ACC112 (cell line): ENCODE measurements around the gene ACACA.

Experiments used
- H2AFZ ChIP-seq: fragments of 200-600 bp; sonication (generic); one replicate; pipeline ENCODE4 v1.6.0; 2017; ENCODE audit warnings: antibody characterized with exemption, low read length; ENCODE audit not compliant: unreplicated experiment
- H3K27ac ChIP-seq: fragments of 200-600 bp; sonication (generic); 2 replicates; pipeline ENCODE4 v1.5.1; 2014; ENCODE audit warnings: low read depth, mild to moderate bottlenecking, antibody characterized with exemption, low read length, moderate library complexity
- H3K27me3 ChIP-seq: fragments of 200-600 bp; sonication (generic); 2 replicates; pipeline ENCODE4 v1.6.1; 2014; ENCODE audit warnings: mild to moderate bottlenecking, antibody characterized with exemption, low read length, moderate library complexity, mixed read lengths; ENCODE audit not compliant: insufficient read depth
- H3K36me3 ChIP-seq: fragments of 200-600 bp; sonication (generic); 2 replicates; pipeline ENCODE4 v1.6.1; 2016; ENCODE audit warnings: mild to moderate bottlenecking, antibody characterized with exemption, low read length, moderate library complexity, mixed read lengths; ENCODE audit not compliant: insufficient read depth
- H3K4me1 ChIP-seq: fragments of 200-600 bp; sonication (generic); one replicate; pipeline ENCODE4 v1.6.1; 2016; ENCODE audit warnings: low read length, mixed read lengths; ENCODE audit not compliant: insufficient read depth, unreplicated experiment, control insufficient read depth
- H3K4me3 ChIP-seq: fragments of 200-600 bp; sonication (generic); 2 replicates; pipeline ENCODE4 v1.5.1; 2014; ENCODE audit warnings: mild to moderate bottlenecking, low read depth, low read length
- H3K79me2 ChIP-seq: fragments of 200-600 bp; sonication (generic); one replicate; pipeline ENCODE4 v1.6.0; 2016; ENCODE audit warnings: low read length; ENCODE audit not compliant: control insufficient read depth, unreplicated experiment, insufficient read depth

The ACACA gene

DNA sequence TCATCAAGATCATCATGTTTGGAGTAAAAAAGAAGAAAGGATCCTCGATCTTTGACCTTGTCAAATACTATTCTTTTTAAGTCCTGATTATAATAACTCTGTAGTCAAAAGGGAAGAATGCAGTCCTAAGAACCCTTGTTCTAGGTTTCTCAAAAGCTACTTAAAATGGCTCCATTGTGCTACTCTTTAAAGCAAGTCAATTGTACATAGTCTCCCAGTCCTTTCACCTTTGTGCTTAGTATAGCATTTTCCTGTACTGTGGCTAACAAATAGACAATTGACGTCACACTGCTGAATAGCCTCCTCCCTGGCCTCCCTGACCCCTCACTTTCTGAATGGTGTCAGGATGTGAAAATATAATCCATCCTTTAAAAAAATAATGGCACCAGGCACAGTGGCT lies 285.0 kb downstream of the ACACA start:
- no peak overlapping the region for H2AFZ ChIP-seq
- no peaks in the 10 kb centered on the region for H3K79me2 ChIP-seq
- H3K27ac ChIP-seq = no peak overlapping the region
- H3K4me3 ChIP-seq = no peak overlapping the region
- peaks cover 33% of the 10 kb centered on the region; the same call in 1 of the 2 replicates for H3K36me3 ChIP-seq
- no peaks in the 10 kb centered on the region for H3K4me1 ChIP-seq
- H3K27me3 ChIP-seq = no peaks in the 10 kb centered on the region

DNA sequence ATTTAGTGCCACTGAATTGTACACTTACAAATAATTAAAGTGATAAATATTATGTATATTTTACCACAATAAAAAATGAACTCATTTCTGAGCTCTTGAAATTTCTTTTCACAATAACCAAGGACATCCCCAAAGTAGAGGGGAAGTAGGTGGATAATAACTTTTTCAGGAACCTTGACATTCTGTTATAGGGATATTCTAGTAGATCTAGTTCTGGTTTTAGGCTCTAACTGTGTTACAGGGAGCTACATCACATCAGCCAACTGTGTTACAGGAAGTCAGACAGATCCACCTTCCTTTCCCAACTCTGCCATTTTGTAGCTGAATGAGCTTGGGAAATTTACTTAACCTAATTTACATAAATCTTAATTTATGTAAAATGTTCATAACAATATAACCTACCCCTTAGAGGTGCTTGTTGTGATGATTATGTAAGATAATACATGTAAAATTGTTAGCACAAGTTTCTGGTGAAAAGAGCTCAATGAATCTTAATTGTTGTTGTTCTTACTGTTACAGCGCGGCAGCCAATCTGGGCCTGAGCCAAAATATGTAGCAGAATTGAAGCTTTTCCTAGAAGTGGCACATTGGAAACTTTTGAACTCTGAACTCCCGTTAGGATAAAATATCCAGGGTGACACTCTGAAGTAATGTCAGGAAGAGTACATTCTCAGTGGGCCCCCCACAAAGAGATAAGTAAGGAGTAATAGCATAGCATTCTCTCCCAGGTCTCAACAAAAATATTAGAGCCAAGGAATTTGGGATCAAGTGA lies 288.1 kb downstream of the ACACA start:
- no peaks in the 10 kb centered on the region for H3K27me3 ChIP-seq

DNA sequence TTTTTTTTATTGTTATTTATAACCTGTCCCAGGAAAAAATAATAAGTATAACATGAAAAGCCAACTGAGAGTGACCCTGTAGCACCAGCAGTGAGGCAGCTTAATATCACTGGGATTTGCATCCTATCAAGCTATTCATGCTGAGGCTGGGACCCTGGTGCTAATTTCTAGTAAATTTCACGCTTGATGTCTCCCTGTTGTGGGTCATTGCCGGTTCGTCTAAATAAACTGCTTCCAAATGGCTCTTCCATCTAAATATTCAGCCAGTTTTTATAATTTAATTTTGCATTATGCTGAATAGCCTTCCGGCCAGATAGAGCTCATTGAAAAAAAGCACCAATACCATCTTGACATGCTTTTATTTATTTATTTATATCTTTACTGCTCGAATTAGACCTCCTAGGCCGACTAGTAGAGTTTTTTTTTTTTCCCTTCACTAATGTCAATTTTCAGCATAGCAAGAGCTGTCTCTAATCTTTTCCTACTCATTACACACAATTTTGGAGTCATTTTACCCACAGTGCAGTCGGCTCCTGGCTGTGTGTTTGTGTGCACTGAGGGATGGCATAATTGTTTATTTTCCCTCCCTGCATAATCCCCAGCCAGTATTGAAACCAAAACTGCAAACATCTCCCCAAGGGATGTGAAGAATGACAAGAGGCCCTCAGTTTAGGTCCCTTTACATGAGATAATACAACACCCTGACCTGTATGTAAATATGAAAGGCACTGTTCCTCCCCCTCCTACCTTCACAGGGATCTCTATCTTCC lies 289.1 kb downstream of the ACACA start:
- H3K36me3 ChIP-seq = peaks cover 20% of the 10 kb centered on the region; the same call in 1 of the 2 replicates
- H3K4me1 ChIP-seq = no peaks in the 10 kb centered on the region
- H3K27me3 ChIP-seq = no peaks in the 10 kb centered on the region
- no peak overlapping the region for H2AFZ ChIP-seq
- no peak overlapping the region for H3K4me3 ChIP-seq
- H3K79me2 ChIP-seq = no peaks in the 10 kb centered on the region
- H3K27ac ChIP-seq = no peak overlapping the region

More for the DNA sequence above, 288.1 kb downstream of the ACACA start:
- Histone ChIP-seq H3K4me3 (no peak overlapping the region), H3K27ac (no peak overlapping the region), H3K36me3 (peaks cover 24% of the 10 kb centered on the region; the same call in 1 of the 2 replicates), H3K79me2 (no peaks in the 10 kb centered on the region), H2AFZ (no peak overlapping the region), H3K4me1 (no peaks in the 10 kb centered on the region)

DNA sequence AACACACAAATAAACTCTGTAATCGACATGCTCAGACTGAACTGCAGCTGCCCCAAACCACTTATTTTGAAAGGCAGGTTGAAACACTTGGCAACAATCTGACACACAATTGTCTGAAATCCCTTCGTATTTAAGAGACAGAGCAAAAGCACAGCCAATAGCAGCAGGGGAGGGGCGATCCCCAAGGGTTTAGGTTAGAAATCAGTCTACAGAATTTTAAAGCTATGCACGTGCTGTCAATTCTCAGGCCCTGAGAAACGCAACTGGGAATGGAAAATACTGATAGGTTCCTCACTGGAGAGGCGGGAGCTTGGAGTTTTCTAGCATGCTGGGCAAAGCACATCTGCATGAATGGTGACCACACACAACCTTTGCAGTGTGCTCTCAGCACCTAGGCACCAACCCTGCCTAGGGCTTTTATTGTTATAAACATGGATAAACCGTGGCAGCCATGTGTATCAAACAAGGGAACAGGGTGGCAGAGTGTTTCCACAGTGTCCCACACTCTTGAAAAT lies 289.9 kb downstream of the ACACA start:
- Histone ChIP-seq H3K27me3 (no peaks in the 10 kb centered on the region), H3K36me3 (0 out of 2 replicates have a peak, but pooled peaks cover 12% of the 10 kb centered on the region), H3K4me1 (no peaks in the 10 kb centered on the region), H3K79me2 (no peaks in the 10 kb centered on the region), H3K27ac (no peak overlapping the region), H3K4me3 (no peak overlapping the region), H2AFZ (no peak overlapping the region)

DNA sequence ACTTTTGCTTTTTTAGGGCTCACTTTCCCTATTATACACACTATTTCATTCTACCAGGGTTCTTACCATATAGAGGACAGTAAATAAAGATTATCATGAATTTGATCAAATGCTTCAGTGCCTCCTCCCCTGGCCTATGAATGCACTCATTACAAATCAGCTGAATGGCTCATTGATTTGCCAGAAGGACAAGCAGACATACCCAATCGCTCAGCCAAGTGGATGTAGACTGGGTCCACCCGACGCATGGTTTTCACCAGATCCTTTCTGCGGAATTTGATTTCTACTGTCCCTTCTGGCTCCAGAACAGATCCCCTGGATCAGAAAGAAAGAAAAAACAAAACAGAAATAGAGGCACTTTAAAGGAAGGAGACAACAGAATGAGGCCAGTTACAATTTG lies 295.3 kb downstream of the ACACA start:
- Histone ChIP-seq H3K4me1 (no peaks in the 10 kb centered on the region), H2AFZ (no peak overlapping the region), H3K27me3 (no peaks in the 10 kb centered on the region), H3K36me3 (peaks cover 5% of the 10 kb centered on the region; the same call in 1 of the 2 replicates), H3K4me3 (no peak overlapping the region), H3K79me2 (no peaks in the 10 kb centered on the region), H3K27ac (no peak overlapping the region)

DNA sequence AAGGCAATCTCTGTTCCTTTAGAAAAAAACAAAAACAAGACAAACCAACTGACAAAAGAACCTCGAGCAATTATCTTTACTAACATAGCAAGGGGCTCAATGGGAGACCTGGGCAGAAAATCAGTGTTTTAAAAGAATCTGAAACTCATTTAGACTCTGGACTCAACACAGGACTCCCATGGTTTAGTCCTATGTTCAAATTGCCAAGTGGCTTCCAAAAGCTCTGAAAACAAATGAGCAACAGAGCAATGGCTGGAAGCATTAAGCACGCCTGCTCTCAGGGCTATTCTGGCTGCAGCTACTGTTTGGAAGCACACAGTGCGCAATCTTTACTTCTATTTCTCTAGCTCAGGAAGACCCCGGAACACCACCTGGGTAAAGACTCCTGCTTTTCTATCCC lies 295.9 kb downstream of the ACACA start:
- no peak overlapping the region for H3K27ac ChIP-seq
- H2AFZ ChIP-seq = no peak overlapping the region
- H3K79me2 ChIP-seq = no peaks in the 10 kb centered on the region
- H3K36me3 ChIP-seq = peaks cover 5% of the 10 kb centered on the region; the same call in 1 of the 2 replicates
- H3K27me3 ChIP-seq = no peaks in the 10 kb centered on the region
- no peak overlapping the region for H3K4me3 ChIP-seq
- H3K4me1 ChIP-seq = no peaks in the 10 kb centered on the region

DNA sequence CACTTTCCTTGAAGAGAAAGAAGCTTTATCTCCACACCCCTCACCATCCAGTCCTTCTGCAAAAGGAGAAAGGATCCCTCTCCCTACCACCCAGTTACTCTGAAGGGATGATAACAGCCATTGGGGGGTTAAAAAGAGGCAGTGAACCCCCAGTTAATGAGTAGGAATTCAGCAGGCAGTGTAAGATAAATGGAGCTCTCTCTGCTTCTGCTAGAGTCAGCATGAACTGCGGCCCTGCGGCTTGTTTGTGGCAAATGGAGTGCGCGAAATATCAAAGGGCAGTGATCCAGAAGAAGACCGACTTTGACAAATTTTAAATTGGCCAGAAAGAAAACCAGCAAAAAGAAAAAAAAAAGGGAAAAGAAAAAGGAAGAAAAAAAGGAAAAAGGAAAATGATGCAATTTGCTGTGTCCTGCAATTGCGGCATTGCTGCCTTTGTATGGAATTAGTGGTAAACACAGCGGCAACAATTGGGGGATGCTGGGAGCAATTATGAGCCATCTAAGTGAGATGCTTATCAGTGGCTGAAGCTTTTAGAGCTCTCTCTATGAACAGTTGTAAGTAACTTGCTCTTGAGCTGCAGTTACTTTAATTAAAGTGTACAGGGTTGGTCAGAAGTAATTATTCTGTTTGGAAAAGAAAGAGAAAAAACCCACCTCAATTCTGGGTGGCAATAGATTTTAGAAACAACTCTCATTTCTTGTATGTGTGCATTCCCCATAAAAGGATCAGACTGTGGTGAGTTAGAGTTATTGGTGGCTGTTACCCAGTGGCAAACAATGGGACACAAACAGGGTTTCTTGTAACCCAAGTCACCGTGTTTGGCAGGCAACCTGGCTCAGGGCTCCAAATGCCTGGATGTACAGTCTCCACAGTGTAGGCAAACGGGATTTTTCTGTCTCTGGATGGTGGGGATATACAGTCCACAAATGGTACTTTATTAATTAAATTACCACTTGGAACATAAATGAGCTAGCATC lies 296.6 kb downstream of the ACACA start:
- H2AFZ ChIP-seq = no peak overlapping the region
- H3K27ac ChIP-seq = no peak overlapping the region
- peaks cover 5% of the 10 kb centered on the region; the same call in 1 of the 2 replicates for H3K36me3 ChIP-seq
- H3K27me3 ChIP-seq = no peaks in the 10 kb centered on the region
- H3K4me1 ChIP-seq = no peaks in the 10 kb centered on the region
- no peak overlapping the region for H3K4me3 ChIP-seq
- H3K79me2 ChIP-seq = no peaks in the 10 kb centered on the region

DNA sequence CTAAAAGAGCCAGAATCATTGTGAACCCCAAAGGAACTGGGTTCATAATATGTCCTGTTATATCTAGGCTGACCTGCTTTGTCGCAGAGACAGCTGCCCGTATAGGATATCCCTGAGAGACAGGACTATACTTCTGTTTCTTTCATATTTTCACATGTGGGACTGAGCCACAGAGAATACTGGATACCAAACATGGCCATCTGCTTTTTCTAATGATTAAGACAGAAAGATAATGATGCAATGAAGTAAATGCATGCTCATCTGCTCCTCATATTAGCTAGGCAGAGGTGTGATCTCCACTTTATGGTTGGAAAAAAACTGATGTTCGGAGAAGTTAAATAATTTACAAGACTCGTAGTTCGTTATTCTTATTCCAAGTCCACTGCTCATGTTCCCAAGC lies 297.5 kb downstream of the ACACA start:
- Histone ChIP-seq H3K4me1 (no peaks in the 10 kb centered on the region), H3K79me2 (no peaks in the 10 kb centered on the region), H2AFZ (no peak overlapping the region), H3K36me3 (peaks cover 8% of the 10 kb centered on the region), H3K27ac (no peak overlapping the region), H3K27me3 (no peaks in the 10 kb centered on the region), H3K4me3 (no peak overlapping the region)

DNA sequence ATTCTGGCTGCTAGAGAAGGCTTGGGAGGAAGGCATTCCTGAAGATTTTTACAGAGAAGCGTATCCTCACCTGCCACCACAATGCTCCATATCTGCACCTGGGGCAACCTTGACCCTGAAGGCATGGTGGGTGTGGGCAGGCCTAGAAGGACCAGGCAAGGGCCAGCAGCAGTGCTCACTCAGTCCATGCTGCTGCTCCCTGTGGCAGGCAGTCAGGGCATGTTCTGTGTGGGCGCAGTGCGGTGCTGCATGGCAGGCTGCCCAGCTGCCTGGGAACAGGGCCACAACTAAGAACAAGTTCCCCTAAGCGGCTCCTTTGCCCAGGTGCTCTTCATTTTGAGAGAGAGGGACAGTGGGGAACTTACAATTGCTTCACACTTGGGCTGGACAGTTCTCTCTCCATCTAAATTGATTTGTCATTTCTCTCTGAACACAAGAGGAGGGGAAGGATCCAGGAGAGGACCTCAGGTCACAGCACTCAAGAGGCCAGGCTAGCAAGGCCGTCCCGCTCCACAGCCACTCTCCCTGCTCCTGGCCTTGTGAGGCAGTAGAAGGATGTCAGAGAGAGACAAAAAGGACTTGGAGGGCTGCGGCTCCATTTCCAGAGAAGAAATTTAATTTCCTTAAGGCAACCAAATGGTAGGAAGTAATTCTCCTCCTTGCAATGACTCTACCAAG lies 299.1 kb downstream of the ACACA start:
- no peaks in the 10 kb centered on the region for H3K4me1 ChIP-seq
- H3K4me3 ChIP-seq = no peak overlapping the region
- no peak overlapping the region for H2AFZ ChIP-seq
- no peaks in the 10 kb centered on the region for H3K79me2 ChIP-seq
- no peaks in the 10 kb centered on the region for H3K27me3 ChIP-seq
- H3K36me3 ChIP-seq = peaks cover 8% of the 10 kb centered on the region
- H3K27ac ChIP-seq = no peak overlapping the region
